ENCODE measurements around the gene KANK3. TPM values are rescaled to one million over a fixed set of nuclear protein-coding genes. Genes with fewer than 3 reads are reported as not detected.
A peak's percentile ranks its signal among the peaks of the same experiment; 100 is the strongest.

KANK3 gene
- polyA plus RNA-seq, 3 donors: 0.15 TPM; not detected in 2

- DNase-seq: peak in 1 of 3 donors; percentile 16
- Histone ChIP-seq H3K27me3 (ENCODE audit: control insufficient read depth in 2 of 2, insufficient read depth in 2 of 2, low read length in 2 of 2) (no peaks in the 10 kb centered on the region), H3K36me3 (replicated peaks in 1 of 2; ENCODE audit: control insufficient read depth in 1 of 2, insufficient read depth in 2 of 2, low read length in 2 of 2) (no peaks in the 10 kb centered on the region), H3K79me2 (ENCODE audit: insufficient read depth, low read length) (peaks cover 56% of the 10 kb centered on the region), H3K4me1 (ENCODE audit: control insufficient read depth in 1 of 2, insufficient read depth in 2 of 2, low read length in 2 of 2) (peaks cover 17 to 18% of the 10 kb centered on the region in 2 donors), H3K27ac (ENCODE audit: low read depth in 1 of 2, low read length in 2 of 2) (peak overlapping the region in 1 of 2 donors; percentile 36), H3K9me3 (replicated peaks in 1 of 2; ENCODE audit: control insufficient read depth in 1 of 2, insufficient read depth in 1 of 2, low read length in 2 of 2) (peaks cover 0 to 3% of the 10 kb centered on the region in 2 donors), H3K9ac (ENCODE audit: insufficient read depth, low read length, poor library complexity, severe bottlenecking) (no peak overlapping the region), H4K20me1 (ENCODE audit: insufficient read depth, low read length) (peaks cover 58% of the 10 kb centered on the region), H3K4me2 (replicated peaks; ENCODE audit: extremely low read depth, low read length, poor library complexity, severe bottlenecking) (peak overlapping the region; percentile 70), H3K4me3 (replicated peaks in 1 of 3; ENCODE audit: low read depth in 2 of 3, low read length in 3 of 3) (peak overlapping the region in 1 of 3 experiments; percentile 76), H2AFZ (ENCODE audit: insufficient read depth, low read depth, low read length, poor library complexity, severe bottlenecking) (no peak overlapping the region)
- Mint-ChIP-seq H3K27me3 (ENCODE audit: low read depth in 3 of 3) (no peaks in the 10 kb centered on the region), H3K4me1 (peaks cover 21% of the 10 kb centered on the region), H3K9me3 (peaks cover 5 to 8% (median 7%) of the 10 kb centered on the region in 7 donors), H3K27ac (peak overlapping the region; percentile 57 to 91 (median 85)), H3K4me3 (peak overlapping the region in 1 of 2 donors; percentile 53), H3K36me3 (peaks cover 14 to 37% of the 10 kb centered on the region in 2 donors)
- intact Hi-C loops (cut with micrococcal nuclease): loop anchor here in 1 of 2 donors (2.0 kb wide), 2 partner anchors 37 to 71 kb away; partner anchors contain the start of genes NDUFA7 and RPS28
- no peak for TF ChIP-seq CTCF (IDR thresholded peaks at IDR 0.05)
- 74% methylated on average over 21 of the region's 23 CpGs for WGBS (ENCODE audit: insufficient coverage)
These were observed 48.3 kb upstream of the KANK3 start for GRCh38 chr19:8391198-8392016.

- Histone ChIP-seq H3K36me3 (replicated peaks in 1 of 2; ENCODE audit: control insufficient read depth in 1 of 2, insufficient read depth in 2 of 2, low read length in 2 of 2) (no peaks in the 10 kb centered on the region), H3K9ac (ENCODE audit: insufficient read depth, low read length, poor library complexity, severe bottlenecking) (peak overlapping the region; percentile 95), H4K20me1 (ENCODE audit: insufficient read depth, low read length) (peaks cover 50% of the 10 kb centered on the region), H3K27me3 (ENCODE audit: control insufficient read depth in 2 of 2, insufficient read depth in 2 of 2, low read length in 2 of 2) (no peaks in the 10 kb centered on the region), H3K9me3 (replicated peaks in 1 of 2; ENCODE audit: control insufficient read depth in 1 of 2, insufficient read depth in 1 of 2, low read length in 2 of 2) (peaks cover 0 to 3% of the 10 kb centered on the region in 2 donors), H3K27ac (ENCODE audit: low read depth in 1 of 2, low read length in 2 of 2) (peak overlapping the region; percentile 56 to 89), H3K79me2 (ENCODE audit: insufficient read depth, low read length) (peaks cover 48% of the 10 kb centered on the region), H3K4me3 (replicated peaks in 1 of 3; ENCODE audit: low read depth in 2 of 3, low read length in 3 of 3) (peak overlapping the region; percentile 53 to 76 (median 64)), H3K4me2 (replicated peaks; ENCODE audit: extremely low read depth, low read length, poor library complexity, severe bottlenecking) (peak overlapping the region; percentile 70), H3K4me1 (ENCODE audit: control insufficient read depth in 1 of 2, insufficient read depth in 2 of 2, low read length in 2 of 2) (peaks cover 18 to 20% of the 10 kb centered on the region in 2 donors), H2AFZ (ENCODE audit: insufficient read depth, low read depth, low read length, poor library complexity, severe bottlenecking) (peak overlapping the region; percentile 72)
- H3K27me3 Mint-ChIP-seq (ENCODE audit: low read depth in 3 of 3): no peaks in the 10 kb centered on the region
- peaks cover 13 to 35% of the 10 kb centered on the region in 2 donors for H3K36me3 Mint-ChIP-seq
- intact Hi-C loops (cut with micrococcal nuclease): loop anchor here in 1 of 2 donors (2.0 kb wide), 2 partner anchors 36 to 70 kb away; partner anchors contain the start of genes NDUFA7 and RPS28
- WGBS (ENCODE audit: insufficient coverage): 0% methylated on average over 23 of the region's 28 CpGs
- DNase-seq: peak; percentile 91 to 93 (median 92)
- peaks cover 23% of the 10 kb centered on the region for H3K4me1 Mint-ChIP-seq
- peak overlapping the region; percentile 32 to 91 (median 85) for H3K27ac Mint-ChIP-seq
- H3K4me3 Mint-ChIP-seq: peak overlapping the region; percentile 58 to 62
- peaks cover 6 to 9% (median 8%) of the 10 kb centered on the region in 7 donors for H3K9me3 Mint-ChIP-seq
- no peak for TF ChIP-seq CTCF (IDR thresholded peaks at IDR 0.05)
These were observed 47.5 kb upstream of the KANK3 start for GRCh38 chr19:8390617-8390981.

Measured in CD14-positive monocyte (primary cell).